Cerebellar cortex (tissue), 1 donor: ENCODE measurements around the gene CEP70.
"Not testable (repeated sequence)": the region's sequence is repeated elsewhere in the genome, so short reads cannot be mapped to it uniquely, and the experiment has no call there.

Experiments used
- DNase-seq: peaks from one replicate; pipeline ENCODE4 v3.0.0-alpha.2; 2015; ENCODE audit warnings: low spot score

Gene CEP70

GRCh38 chr3:138509586-138509985, 84.5 kb downstream of the CEP70 start:
- DNase-seq: no peak

GRCh38 chr3:138507524-138507923, 86.5 kb downstream of the CEP70 start:
- DNase-seq: no peak

GRCh38 chr3:138498991-138499390, 95.1 kb downstream of the CEP70 start:
- no peak for DNase-seq

DNA sequence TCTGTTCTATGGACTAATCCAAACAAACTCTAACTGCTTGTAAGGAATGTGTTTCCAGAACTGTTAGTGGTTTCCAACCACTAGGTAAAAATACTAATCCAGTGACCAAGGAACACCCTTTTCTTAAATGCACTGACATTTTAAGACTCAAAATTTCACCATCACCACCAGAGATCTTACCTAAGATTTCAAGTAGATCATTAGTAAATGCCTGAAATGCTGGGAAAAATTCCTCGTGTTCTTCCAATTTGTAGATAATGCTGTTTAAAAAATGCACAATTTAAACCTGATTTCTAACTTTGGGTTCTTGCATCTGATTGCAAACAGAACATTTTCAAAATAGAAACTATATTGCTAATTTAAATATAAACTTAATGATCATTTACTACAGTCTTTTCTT, 96.2 kb downstream of the CEP70 start:
- no peak for DNase-seq

DNA sequence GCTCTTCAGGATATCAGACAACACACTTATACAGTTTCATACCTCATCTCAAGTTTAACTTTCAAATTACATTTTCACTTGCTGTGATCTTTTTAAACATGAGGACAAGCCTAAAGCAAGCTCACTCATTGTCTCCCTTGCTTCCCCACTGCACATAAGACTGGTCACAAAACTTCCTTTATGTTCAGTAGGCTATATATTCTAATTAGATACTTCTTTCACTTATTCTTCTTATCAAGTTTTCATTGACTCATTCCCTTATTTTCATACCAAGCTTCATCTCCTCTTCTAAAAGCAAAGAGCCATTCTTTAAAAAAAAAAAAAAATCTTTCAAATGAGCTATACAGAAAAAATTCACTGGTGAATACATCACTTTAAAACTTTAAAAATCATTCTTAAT, 97.0 kb downstream of the CEP70 start:
- no peak for DNase-seq

DNA sequence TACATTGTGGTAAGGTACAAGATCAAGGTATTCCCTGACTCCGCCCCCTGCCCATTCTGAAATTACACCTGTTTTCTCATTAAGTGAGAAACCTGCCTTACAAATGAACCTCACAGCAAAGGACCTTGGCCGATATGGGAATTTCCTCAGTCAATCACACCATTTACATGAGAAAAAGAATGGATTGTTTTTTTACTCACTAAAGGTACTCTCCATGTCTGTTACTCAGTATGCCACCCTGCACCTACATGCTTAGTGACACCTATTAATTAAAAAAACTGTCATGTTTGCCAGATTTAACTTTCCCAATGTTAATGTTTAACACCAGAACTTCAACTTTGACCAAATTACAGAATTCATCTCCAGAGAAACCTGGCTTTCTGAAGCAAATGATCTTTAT, 97.6 kb downstream of the CEP70 start:
- no peak for DNase-seq

DNA sequence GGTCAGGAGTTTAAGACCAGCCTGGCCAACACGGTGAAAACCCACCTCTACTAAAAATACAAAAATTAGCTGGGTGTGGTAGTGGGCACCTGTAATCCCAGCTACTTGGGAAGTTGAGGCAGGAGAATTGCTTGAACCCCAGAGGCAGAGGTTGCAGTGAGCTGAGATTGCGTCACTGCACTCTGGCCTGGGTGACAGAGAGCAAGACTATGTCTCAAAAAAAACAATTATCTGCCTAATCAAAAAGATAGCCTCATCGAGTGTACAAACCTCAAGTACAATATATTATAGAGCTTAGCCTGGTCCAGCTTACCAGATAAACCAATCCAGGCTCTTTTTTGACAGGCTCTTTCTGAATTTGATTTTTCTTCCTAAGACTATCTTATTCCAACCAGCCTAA, 98.4 kb downstream of the CEP70 start:
- DNase-seq: not testable (repeated sequence)

DNA sequence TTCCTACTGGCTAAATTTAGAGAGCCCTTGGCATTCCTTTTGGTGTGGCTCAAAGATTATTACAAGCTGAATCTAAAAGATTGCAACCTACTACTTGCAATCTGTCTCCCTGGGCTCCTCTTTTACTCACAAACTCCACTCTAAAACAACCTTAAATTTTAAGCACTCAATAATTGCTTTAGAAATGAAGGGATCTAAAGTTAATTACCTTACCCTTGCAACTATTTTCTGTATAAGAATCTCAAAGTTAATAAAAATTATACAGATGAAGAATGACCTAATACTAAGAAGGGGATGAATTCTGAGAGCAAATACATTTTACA, 99.5 kb downstream of the CEP70 start:
- peak; percentile 61 for DNase-seq

DNA sequence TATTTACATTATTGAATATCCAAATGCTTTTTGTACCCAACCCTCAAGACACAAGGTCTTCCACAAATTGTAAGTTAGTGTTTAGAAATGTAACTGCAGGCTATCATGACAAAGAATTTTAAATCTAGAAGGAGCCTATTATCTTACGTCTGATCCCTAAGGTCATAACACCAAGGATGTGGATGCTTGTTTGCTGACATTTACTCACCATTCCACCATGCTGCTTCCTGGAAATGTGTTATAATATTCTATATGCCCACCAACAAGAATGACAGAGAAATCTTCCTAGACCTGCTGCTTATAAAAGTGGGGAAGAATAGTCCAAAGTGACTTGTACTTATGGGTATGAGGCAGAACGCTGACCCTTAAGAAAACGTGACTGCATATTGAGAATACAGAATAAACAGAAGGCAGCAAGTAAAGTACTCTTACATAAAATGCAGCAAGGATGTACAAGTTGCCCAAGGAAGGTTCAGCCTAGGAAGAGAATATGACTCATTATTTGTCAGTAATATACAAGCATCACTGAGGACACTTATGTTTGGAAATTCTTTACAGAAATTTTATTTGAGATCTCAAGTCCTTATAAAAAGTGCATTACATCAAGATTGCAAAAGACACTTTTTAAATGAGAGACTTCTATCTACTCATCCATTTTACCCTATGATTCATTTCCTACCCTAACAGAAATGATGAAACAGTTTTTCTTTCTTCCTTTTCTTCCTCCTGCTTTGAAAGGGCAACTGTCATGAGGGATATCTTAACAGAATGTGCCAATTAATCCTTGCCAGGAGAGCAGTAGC, 100.1 kb downstream of the CEP70 start:
- no peak for DNase-seq

DNA sequence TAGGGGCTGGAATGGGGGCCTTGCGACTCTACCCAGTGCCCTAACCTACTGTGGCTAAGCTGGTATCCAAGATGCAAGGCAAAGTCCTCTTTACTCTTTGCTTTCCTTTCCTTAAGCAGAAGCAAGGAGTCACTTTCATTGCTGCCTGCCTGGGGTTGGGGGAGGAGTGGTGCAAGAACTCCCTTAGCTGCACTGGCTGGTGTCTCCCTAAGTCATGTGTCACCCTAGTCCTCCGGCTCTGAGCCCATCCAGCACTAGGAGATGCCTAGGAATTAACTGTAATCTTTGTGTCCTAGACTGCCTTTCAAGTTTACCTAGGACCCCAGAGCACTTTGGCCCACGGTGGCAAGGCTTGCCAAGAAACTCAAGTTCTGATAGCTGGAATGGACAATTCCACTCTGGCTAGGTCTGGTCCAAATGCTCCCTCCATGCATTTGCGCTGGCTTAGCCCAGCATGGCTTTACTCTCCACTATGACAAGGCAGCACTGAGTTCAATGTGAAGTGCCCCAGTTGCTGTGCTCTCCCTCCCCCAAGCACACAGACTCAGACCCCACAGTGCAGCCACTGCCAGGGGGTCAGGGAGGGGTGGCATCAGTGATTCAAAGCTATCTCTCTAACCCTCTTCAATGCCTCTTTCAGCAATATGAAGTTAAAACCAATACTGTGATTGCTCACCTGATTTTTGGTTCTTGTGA, 100.9 kb downstream of the CEP70 start:
- DNase-seq: no peak

DNA sequence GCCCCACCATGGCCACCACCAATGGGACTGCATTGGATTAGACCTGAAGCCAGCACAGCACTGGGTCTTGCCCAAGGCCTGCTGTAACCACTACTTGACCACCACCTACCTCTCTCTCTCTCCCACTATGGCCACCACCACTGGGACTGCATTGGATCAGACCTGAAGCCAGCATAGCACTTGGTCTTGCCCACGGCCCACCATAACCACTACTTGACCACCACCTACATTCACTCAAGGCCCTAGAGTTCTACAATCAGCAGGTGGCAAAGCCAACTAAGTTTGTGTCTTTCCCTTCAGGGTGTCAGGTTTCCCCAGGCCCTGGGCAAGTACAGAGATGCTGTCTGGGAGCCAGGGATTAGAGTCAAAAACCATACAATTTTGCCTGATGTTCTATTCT, 102.1 kb downstream of the CEP70 start:
- no peak for DNase-seq

GRCh38 chr3:138486580-138486979, 107.5 kb downstream of the CEP70 start:
- DNase-seq: not testable (repeated sequence)

GRCh38 chr3:138484672-138485071, 109.4 kb downstream of the CEP70 start:
- DNase-seq: not testable (repeated sequence)

DNA sequence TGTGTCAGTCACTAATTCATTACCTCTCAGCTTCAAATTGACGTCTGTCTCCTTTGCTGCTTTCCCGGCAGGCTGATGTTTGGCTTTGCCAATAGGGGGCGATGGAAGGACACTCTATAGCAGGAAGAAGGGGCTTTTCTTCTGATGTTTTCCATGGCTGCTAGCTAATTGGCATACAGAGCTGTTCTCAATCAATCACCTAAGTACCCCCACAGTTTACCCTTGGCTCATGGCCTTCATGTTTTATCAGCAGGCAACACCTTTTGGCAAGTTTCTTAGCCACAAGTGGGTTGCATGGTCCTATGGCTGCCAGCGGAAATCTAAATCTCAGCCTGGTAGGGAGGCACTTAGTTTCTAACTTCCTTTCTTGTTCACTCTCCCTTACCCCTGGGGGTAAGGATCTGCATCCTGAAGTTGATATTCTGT, 114.6 kb downstream of the CEP70 start:
- peak; percentile 45 for DNase-seq

DNA sequence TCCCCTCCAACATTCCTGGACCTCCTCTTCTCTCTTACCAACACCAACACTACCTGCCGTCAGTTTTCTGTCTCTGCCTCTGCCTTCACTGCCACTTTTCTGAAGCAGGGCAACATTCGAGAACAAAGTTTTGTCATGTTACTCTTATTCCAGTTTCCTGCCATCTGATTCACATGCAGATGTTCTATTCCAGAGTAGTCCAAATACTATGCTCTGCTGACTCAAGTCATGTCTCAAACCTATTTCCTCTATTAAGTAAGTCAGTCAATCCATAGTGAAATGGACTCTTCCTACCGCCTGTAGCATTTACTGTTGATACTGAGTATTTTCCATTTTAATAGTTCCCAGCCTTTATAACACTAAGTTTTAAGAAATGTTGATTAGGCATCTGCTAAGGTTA, 116.3 kb downstream of the CEP70 start:
- DNase-seq: no peak

GRCh38 chr3:138477120-138477519, 116.9 kb downstream of the CEP70 start:
- no peak for DNase-seq

DNA sequence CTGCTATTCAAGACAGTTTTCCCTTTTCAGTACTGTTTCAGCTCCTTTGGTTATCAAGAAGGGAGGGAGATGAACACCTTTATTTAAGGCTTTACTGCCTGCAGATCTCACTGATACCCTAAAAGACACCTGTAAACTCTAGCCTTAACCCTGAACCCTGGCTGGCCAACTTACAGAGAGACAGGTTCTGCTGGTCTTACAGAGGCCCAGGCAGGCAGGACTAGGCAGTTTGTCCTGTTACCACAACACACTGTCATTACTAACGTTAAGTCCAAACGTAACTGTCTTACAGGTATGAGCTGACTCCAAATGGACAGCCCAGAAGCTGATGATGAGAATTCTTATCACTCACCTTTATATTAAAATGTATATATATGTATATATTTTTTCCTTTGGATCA, 117.5 kb downstream of the CEP70 start:
- DNase-seq: no peak

- DNase-seq: no peak
These were observed 119.9 kb downstream of the CEP70 start for GRCh38 chr3:138474163-138474562.

- DNase-seq: no peak
These were observed 120.7 kb downstream of the CEP70 start for GRCh38 chr3:138473391-138473790.

DNA sequence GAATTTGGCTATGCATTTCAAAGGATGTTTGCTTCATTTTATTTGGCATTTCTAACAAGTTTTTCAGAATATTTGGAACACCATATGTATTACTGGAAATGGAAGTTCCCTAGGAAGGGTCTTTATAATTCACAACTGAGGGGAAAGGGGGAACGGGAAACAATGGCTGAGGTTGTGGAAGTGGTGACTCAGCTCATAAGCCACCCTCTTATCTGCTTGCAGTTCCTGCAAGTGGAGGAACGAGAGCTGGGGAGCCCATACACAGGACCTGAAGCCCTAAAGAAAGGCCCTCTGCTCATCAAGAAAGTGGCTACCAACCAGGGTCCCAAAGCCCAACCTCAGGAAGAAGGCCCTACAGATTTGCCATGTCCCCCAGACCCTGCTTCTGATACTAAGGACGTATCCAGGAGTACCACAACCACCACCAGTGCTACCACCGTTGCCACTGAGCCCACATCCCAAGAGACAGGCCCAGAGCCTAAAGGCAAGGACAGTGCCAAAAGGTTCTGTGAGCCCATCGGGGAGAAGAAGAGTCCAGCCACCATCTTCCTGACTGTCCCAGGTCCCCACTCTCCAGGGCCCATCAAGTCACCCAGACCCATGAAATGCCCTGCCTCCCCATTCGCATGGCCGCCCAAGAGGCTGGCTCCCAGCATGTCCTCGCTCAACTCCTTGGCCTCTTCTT, 121.8 kb downstream of the CEP70 start:
- no peak for DNase-seq

DNA sequence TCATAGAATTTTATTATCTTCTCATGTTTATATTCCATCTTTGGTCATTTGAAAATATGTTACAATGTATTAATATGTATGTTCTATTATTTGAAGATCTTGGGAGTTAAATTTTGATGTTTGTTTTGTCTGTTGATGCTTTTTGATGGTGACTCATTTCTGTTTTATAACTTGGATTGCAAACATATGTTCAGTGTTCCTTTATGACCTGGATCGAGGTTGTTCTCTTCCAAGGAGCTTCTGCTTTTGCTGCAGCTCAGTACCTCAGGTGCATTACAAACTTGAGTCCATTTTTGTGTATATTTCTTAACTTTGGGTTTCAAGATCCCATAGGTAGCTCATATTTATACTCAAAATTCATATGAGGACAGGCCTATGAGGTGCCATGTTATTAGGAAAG, 122.6 kb downstream of the CEP70 start:
- DNase-seq: peak; percentile 29

- DNase-seq: peak; percentile 24
These were observed 123.4 kb downstream of the CEP70 start for GRCh38 chr3:138470687-138471086.

DNA sequence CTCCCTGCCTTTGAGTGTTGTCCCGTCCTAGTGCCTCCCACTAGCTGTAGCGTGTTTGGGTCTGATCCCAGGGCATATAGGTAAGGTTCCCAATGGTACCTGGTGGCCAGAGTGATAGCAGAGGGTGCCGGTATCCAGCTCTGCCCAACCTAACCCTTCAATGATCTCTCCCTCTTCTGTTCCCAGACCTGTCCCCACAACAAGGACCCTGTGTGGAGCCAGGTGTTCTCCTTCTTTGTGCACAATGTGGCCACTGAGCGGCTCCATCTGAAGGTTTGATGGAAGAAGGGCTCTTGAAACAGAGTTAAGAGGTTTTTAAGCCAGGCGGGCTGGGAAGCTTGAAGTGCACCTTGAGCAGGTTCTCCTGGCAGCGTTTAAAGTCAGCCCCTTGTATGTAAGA, 124.2 kb downstream of the CEP70 start:
- DNase-seq: no peak
